ENCODE results near the gene VMA21.
A peak's percentile ranks its signal among the peaks of the same experiment; 100 is the strongest.

The VMA21 gene

DNA sequence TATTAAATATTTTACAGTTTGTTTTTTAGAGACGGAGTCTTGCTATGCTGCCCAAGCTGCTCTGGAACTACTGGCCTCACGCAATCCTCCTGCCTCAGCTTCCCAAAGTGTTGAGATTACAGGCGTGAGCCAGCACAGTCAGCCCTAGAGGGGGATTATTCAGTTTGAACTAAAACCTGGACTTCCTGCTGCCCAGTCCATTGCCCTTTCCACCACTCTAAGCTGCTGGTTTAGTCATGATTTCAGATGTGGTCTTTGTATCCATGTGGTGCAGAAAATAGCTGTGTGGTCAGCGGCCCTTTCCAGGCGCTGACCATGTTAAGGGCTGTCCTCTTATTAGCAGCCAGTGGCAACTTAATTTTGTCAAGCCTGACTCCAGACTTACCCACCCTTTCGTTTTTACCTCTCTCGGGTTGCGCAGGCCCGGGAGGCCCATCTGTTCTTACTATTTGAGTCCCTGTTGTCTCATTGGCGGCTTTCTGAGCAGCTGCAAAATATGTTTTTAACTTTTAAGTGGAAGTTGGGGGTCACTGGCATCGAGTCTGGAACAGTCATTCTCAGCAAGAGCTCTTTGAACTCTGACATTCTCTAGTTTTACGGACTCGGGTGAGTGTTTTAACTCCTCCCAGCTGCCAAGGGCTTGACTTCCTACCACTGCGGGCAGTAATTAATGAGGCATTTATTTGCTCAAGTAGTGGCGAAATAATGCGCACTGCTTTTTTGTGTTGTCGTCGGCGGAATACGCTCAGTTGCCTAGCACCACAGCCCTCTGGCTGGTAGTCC, 773 bp upstream of the VMA21 start:
- H3K36me3 ChIP-seq (ENCODE audit: control insufficient read depth in 2 of 2, insufficient read depth in 2 of 2, low read length in 2 of 2): no peaks in the 10 kb centered on the region
- H3K9me3 ChIP-seq (ENCODE audit: control insufficient read depth in 2 of 2, low read length in 2 of 2): no peaks in the 10 kb centered on the region
- H3K9ac ChIP-seq (ENCODE audit: low read length in 2 of 2): peak overlapping the region; percentile 80 to 83
- H3K4me1 ChIP-seq (ENCODE audit: control insufficient read depth, insufficient read depth, low read length): peaks cover 3% of the 10 kb centered on the region
- no peaks in the 10 kb centered on the region for H3K27me3 ChIP-seq (ENCODE audit: control insufficient read depth in 1 of 2, insufficient read depth in 2 of 2, low read length in 2 of 2)
- peak overlapping the region; percentile 87 for H3K27ac ChIP-seq (ENCODE audit: low read length)
- peak overlapping the region; percentile 63 to 84 for H3K4me3 ChIP-seq (ENCODE audit: low read length in 2 of 2)

DNA sequence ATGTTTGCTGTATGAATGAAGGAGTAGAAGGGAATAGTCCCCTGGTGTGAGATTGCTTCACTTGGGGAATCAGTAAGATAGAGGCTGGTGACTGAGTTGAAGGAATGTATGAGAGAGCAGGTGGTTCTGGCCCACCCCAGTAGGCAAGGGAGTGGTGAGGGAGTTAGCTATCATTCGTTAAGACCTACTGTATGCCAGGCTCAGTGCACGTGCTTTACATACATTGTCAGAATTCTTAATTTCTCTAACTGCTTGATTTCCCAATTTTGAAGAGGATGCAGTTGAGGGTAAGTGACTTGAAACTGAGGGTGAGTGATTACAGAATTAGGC, 700 bp downstream of the VMA21 start:
- H3K36me3 ChIP-seq (ENCODE audit: control insufficient read depth in 2 of 2, insufficient read depth in 2 of 2, low read length in 2 of 2): no peaks in the 10 kb centered on the region
- peak overlapping the region; percentile 82 for H3K9ac ChIP-seq (ENCODE audit: low read length in 2 of 2)
- H3K4me1 ChIP-seq (ENCODE audit: control insufficient read depth, insufficient read depth, low read length): peaks cover 6% of the 10 kb centered on the region
- peak overlapping the region; percentile 62 for H3K27ac ChIP-seq (ENCODE audit: low read length)
- H3K9me3 ChIP-seq (ENCODE audit: control insufficient read depth in 2 of 2, low read length in 2 of 2): no peaks in the 10 kb centered on the region
- H3K27me3 ChIP-seq (ENCODE audit: control insufficient read depth in 1 of 2, insufficient read depth in 2 of 2, low read length in 2 of 2): no peaks in the 10 kb centered on the region
- H3K4me3 ChIP-seq (ENCODE audit: low read length in 2 of 2): peak overlapping the region; percentile 84 to 90

DNA sequence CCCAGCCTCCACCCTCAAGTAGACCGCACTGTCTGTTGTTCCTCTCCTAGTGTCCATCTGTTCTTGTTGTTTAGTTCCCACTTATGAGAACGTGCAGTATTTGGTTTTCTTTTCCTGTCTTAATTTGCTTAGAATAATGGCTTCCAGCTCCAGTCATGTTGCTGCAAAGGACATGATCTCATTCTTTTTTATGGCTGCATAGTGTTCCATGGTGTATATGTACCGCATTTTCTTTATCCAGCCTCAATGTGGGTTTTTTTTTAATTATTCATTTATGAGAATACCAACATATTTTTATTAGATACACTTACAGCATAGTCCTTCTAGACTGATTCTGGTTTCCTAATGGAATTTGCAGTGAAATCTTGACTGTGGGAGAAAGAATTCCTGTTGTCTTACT, 1.3 kb downstream of the VMA21 start:
- Histone ChIP-seq H3K9me3 (ENCODE audit: control insufficient read depth in 2 of 2, low read length in 2 of 2) (no peaks in the 10 kb centered on the region), H3K4me3 (ENCODE audit: low read length in 2 of 2) (no peak overlapping the region), H3K27ac (ENCODE audit: low read length) (no peak overlapping the region), H3K36me3 (ENCODE audit: control insufficient read depth in 2 of 2, insufficient read depth in 2 of 2, low read length in 2 of 2) (no peaks in the 10 kb centered on the region), H3K27me3 (ENCODE audit: control insufficient read depth in 1 of 2, insufficient read depth in 2 of 2, low read length in 2 of 2) (no peaks in the 10 kb centered on the region), H3K9ac (ENCODE audit: low read length in 2 of 2) (no peak overlapping the region), H3K4me1 (ENCODE audit: control insufficient read depth, insufficient read depth, low read length) (peaks cover 8% of the 10 kb centered on the region)

DNA sequence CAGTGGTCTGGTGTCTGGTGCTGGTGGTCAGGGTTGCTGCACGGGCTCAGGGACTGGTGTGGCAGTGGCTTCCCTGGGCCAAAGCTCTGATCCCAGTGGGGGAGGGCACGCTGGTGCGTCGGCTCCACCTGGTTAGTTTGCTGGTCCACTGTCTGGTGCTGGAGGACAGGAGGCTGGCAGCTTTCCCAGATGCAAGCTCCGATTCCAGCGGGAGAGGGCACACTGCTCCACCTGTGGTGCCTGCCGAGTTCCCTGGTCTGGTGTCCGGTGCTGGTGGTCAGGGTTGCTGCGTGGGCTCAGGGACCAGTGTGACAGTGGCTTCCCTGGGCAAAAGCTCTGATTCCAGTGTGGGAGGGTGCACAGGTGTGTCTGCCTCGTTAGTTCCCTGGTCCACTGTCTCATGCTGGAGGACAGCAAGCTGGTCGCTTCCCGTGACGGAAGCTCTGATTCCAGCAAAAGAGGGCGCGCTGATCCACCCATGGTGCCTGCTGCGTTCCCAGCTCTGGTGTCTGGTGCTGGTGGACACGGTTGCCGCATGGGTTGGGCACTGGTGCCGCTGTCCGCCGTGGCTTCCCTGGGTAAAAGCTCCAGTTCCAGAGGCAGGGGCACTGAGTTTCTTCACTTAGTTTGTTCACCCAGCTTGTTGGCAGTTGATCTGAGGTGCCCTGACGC, 5.8 kb downstream of the VMA21 start:
- H3K9me3 ChIP-seq (ENCODE audit: control insufficient read depth in 2 of 2, low read length in 2 of 2): no peaks in the 10 kb centered on the region
- H3K36me3 ChIP-seq (ENCODE audit: control insufficient read depth in 2 of 2, insufficient read depth in 2 of 2, low read length in 2 of 2): no peaks in the 10 kb centered on the region
- no peak overlapping the region for H3K4me3 ChIP-seq (ENCODE audit: low read length in 2 of 2)
- H3K9ac ChIP-seq (ENCODE audit: low read length in 2 of 2): no peak overlapping the region
- H3K4me1 ChIP-seq (ENCODE audit: control insufficient read depth, insufficient read depth, low read length): peaks cover 5% of the 10 kb centered on the region
- H3K27ac ChIP-seq (ENCODE audit: low read length): no peak overlapping the region
- H3K27me3 ChIP-seq (ENCODE audit: control insufficient read depth in 1 of 2, insufficient read depth in 2 of 2, low read length in 2 of 2): no peaks in the 10 kb centered on the region

DNA sequence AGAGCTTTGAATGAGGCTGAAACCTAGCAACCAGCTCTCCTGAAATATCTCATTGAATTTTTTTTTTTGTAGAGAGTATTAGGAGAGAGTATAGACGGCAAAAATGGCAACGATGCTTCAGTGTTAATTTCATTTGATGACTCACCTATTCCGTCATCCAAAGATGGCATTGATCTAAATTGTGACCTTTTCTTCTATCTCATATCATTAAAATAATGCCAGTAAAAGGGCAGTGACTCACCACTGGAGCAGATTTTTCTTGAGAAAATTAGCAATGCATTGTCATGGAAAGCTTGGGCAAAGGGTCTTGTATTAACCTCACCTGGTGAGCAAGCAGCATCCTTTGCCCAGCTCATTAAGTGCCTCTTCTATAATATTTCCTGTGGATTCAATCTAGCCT, 19.6 kb downstream of the VMA21 start:
- Histone ChIP-seq H3K9ac (ENCODE audit: low read length in 2 of 2) (no peak overlapping the region), H3K27me3 (ENCODE audit: control insufficient read depth in 1 of 2, insufficient read depth in 2 of 2, low read length in 2 of 2) (no peaks in the 10 kb centered on the region), H3K4me1 (ENCODE audit: control insufficient read depth, insufficient read depth, low read length) (no peaks in the 10 kb centered on the region), H3K27ac (ENCODE audit: low read length) (no peak overlapping the region), H3K4me3 (ENCODE audit: low read length in 2 of 2) (no peak overlapping the region), H3K9me3 (ENCODE audit: control insufficient read depth in 2 of 2, low read length in 2 of 2) (peaks cover 0 to 3% of the 10 kb centered on the region in 2 donors), H3K36me3 (ENCODE audit: control insufficient read depth in 2 of 2, insufficient read depth in 2 of 2, low read length in 2 of 2) (no peaks in the 10 kb centered on the region)

DNA sequence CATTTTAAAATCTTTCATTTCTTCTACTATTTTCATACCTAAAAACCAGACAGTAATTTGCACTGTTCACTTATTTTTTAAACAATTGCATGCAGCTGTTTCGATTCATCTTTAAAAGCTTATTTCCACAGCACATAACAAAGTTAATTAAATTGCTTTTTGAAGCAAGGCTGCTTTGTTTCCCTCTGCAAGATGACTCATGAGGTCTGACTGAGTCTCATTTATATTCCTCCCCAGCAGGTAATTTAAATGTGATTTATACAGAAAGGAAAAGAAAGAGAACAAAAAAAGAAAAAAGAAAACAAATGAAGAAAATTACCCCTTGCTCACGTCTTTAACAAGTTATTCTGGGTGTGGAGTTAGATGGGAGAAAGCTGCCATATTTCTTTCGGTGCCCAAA, 22.8 kb downstream of the VMA21 start:
- no peak overlapping the region for H3K27ac ChIP-seq (ENCODE audit: low read length)
- no peak overlapping the region for H3K9ac ChIP-seq (ENCODE audit: low read length in 2 of 2)
- peaks cover 0 to 2% of the 10 kb centered on the region in 2 donors for H3K27me3 ChIP-seq (ENCODE audit: control insufficient read depth in 1 of 2, insufficient read depth in 2 of 2, low read length in 2 of 2)
- H3K36me3 ChIP-seq (ENCODE audit: control insufficient read depth in 2 of 2, insufficient read depth in 2 of 2, low read length in 2 of 2): no peaks in the 10 kb centered on the region
- H3K4me3 ChIP-seq (ENCODE audit: low read length in 2 of 2): no peak overlapping the region
- no peaks in the 10 kb centered on the region for H3K4me1 ChIP-seq (ENCODE audit: control insufficient read depth, insufficient read depth, low read length)
- H3K9me3 ChIP-seq (ENCODE audit: control insufficient read depth in 2 of 2, low read length in 2 of 2): peaks cover 0 to 3% of the 10 kb centered on the region in 2 donors

DNA sequence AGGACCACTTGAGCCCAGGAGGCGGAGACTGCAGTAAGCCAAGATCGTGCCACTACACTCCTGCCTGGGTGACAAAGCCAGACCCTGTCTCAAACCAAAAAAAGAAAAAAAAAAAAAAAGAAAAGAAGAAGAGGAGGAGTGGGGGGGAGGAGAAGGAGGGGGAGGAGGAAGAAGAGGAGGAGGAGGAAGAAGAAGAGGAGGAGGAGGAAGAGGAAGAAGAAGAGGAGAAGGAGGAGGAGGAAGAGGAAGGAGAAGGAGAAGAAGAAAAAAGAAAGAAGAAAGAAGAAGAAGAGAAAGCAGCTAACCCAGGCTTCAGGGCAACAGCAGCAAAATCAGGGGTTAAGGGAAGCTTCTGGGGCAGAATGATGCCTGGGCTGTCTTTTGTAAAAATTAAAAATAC, 27.5 kb downstream of the VMA21 start:
- H3K27ac ChIP-seq (ENCODE audit: low read length): no peak overlapping the region
- H3K27me3 ChIP-seq (ENCODE audit: control insufficient read depth in 1 of 2, insufficient read depth in 2 of 2, low read length in 2 of 2): peaks cover 0 to 2% of the 10 kb centered on the region in 2 donors
- H3K9ac ChIP-seq (ENCODE audit: low read length in 2 of 2): no peak overlapping the region
- no peaks in the 10 kb centered on the region for H3K36me3 ChIP-seq (ENCODE audit: control insufficient read depth in 2 of 2, insufficient read depth in 2 of 2, low read length in 2 of 2)
- no peaks in the 10 kb centered on the region for H3K9me3 ChIP-seq (ENCODE audit: control insufficient read depth in 2 of 2, low read length in 2 of 2)
- no peak overlapping the region for H3K4me3 ChIP-seq (ENCODE audit: low read length in 2 of 2)
- no peaks in the 10 kb centered on the region for H3K4me1 ChIP-seq (ENCODE audit: control insufficient read depth, insufficient read depth, low read length)

DNA sequence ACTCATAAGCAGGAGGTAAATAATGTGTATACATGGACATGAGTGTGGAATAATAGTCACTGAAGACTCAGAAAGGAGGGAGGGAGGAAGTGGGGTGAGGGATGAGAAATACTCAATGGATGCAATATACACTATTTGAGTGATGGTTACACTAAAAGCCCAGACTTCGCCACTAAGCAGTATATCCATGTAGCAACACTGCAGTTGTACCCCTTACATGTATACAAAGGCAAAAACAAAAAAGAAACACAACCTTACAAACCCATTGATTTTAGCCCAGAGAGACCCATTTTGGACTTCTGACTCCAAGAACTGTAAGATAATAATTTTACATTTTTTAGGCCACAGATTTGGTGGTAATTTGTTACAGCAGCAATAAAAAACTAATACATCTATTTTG, 51.5 kb downstream of the VMA21 start:
- H3K27me3 ChIP-seq (ENCODE audit: control insufficient read depth in 1 of 2, insufficient read depth in 2 of 2, low read length in 2 of 2): no peaks in the 10 kb centered on the region
- no peak overlapping the region for H3K4me3 ChIP-seq (ENCODE audit: low read length in 2 of 2)
- H3K9me3 ChIP-seq (ENCODE audit: control insufficient read depth in 2 of 2, low read length in 2 of 2): no peaks in the 10 kb centered on the region
- no peaks in the 10 kb centered on the region for H3K36me3 ChIP-seq (ENCODE audit: control insufficient read depth in 2 of 2, insufficient read depth in 2 of 2, low read length in 2 of 2)
- H3K4me1 ChIP-seq (ENCODE audit: control insufficient read depth, insufficient read depth, low read length): no peaks in the 10 kb centered on the region
- no peak overlapping the region for H3K9ac ChIP-seq (ENCODE audit: low read length in 2 of 2)
- H3K27ac ChIP-seq (ENCODE audit: low read length): no peak overlapping the region

DNA sequence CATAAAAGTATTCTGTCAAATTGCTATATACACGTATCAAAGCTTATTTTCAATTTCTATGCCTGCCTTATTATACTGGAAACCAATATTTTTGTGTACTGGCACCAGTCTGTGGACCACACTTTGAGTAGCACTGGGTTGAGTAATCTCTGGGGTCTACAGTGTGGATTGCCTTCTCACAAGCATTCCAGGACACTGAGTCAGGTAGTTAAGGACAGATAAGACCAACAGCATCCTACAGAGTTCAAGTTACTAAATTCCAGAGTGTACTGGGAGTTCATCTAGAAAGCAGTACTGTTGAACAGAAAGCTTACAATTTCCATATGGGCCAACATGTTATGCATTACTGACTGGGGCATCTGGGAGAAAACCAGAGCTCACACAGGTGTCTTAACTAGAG, 61.8 kb downstream of the VMA21 start:
- Histone ChIP-seq H3K36me3 (ENCODE audit: control insufficient read depth in 2 of 2, insufficient read depth in 2 of 2, low read length in 2 of 2) (no peaks in the 10 kb centered on the region), H3K9me3 (ENCODE audit: control insufficient read depth in 2 of 2, low read length in 2 of 2) (no peaks in the 10 kb centered on the region), H3K9ac (ENCODE audit: low read length in 2 of 2) (no peak overlapping the region), H3K27ac (ENCODE audit: low read length) (no peak overlapping the region), H3K27me3 (ENCODE audit: control insufficient read depth in 1 of 2, insufficient read depth in 2 of 2, low read length in 2 of 2) (no peaks in the 10 kb centered on the region), H3K4me1 (ENCODE audit: control insufficient read depth, insufficient read depth, low read length) (no peaks in the 10 kb centered on the region), H3K4me3 (ENCODE audit: low read length in 2 of 2) (no peak overlapping the region)
